Esophagus squamous epithelium (tissue), 5 donors: Measurements from ENCODE around the gene SEMA6A. TPM values are rescaled to one million over a fixed set of nuclear protein-coding genes. Genes with fewer than 3 reads are reported as not detected.

Source experiments
- DNase-seq: peaks from one replicate; lab custom pipeline; 2025; lab: John Stamatoyannopoulos, UW
- H3K27ac ChIP-seq, 4 donors: fragments of 200-600 bp; sonication (generic); one replicate each; pipeline ENCODE4 v1.5.1; 2016 to 2019; ENCODE audit warnings: mild to moderate bottlenecking in 1 of 4
- H3K27me3 ChIP-seq, 4 donors: fragments of 200-600 bp; sonication (generic); 1 replicate in 3 of 4; 2 replicates in 1 of 4; pipeline versions ENCODE4 v1.5.1 to v1.6.0; 2017 to 2021; ENCODE audit warnings: antibody characterized with exemption in 1 of 4
- H3K36me3 ChIP-seq, 3 donors: fragments of 200-600 bp; sonication (generic); one replicate each; pipeline ENCODE4 v1.5.1; 2016 to 2019
- H3K4me1 ChIP-seq, 3 donors: fragments of 200-600 bp; sonication (generic); one replicate each; pipeline ENCODE4 v1.5.1; 2017 to 2019
- H3K4me3 ChIP-seq, 4 donors: fragments of 200-600 bp; sonication (generic); 1 replicate in 3 of 4; 2 replicates in 1 of 4; pipeline ENCODE4 v1.5.1; 2016 to 2019; ENCODE audit warnings: mild to moderate bottlenecking in 2 of 4, moderate library complexity in 1 of 4
- H3K9me3 ChIP-seq, 3 donors: fragments of 200-600 bp; sonication (generic); one replicate each; pipeline ENCODE4 v1.5.1; 2016 to 2019
- CTCF ChIP-seq, 6 experiments: fragments of 450-650 bp in 4 of 6; fragments of 200-600 bp in 2 of 6; sonication (generic) in 2 of 6; IDR thresholded peaks; one replicate each; pipeline ENCODE4 v1.5.1; 2016 to 2019; ENCODE audit warnings: antibody characterized with exemption in 6 of 6, mild to moderate bottlenecking in 4 of 6, moderate library complexity in 4 of 6
- POLR2A ChIP-seq, 4 donors: fragments of 450-650 bp; IDR thresholded peaks; one replicate each; pipeline ENCODE4 v1.6.1; 2017; ENCODE audit warnings: antibody characterized with exemption in 4 of 4, mild to moderate bottlenecking in 4 of 4, moderate library complexity in 3 of 4
- WGBS, 2 donors: methylation state at CpG; one replicate each; pipeline ENCODE4 v1.1.5; 2018; 5-methylcytosine and 5-hydroxymethylcytosine counted together
- intact Hi-C: fragments of 100-400 bp; cut with DNase I; formaldehyde crosslinking; loops from one replicate; pipeline ENCODE4 v1.15.0; 2022
- total RNA-seq, 4 donors: library from RNA; depleted of rRNA; stranded (reverse); fragments of >200 nt; gene quantifications; one replicate each; pipeline ENCODE4 v1.1.0, GENCODE V29; 2016
- donor health status: DM: yes; HTN: yes; CAD: no.

SEMA6A gene
- total RNA-seq, 4 donors from 2014 or later, result 3.0 to 28.6 (median 4.3) TPM

GRCh38 chr5:116495786-116496357 lies 78.8 kb downstream of the SEMA6A start:
- H3K4me3 ChIP-seq, result no peak overlapping the region
- DNase-seq, result no peak
- WGBS, 2 donors, result 92 to 94% methylated on average over 7 to 9 of the region's 9 CpGs
- no peaks in the 10 kb centered on the region for H3K27me3 ChIP-seq
- no peak for TF ChIP-seq CTCF (IDR thresholded peaks at IDR 0.05)
- no peak for TF ChIP-seq POLR2A (IDR thresholded peaks at IDR 0.05)
- H3K4me1 ChIP-seq, result no peaks in the 10 kb centered on the region
- no peaks in the 10 kb centered on the region for H3K9me3 ChIP-seq
- intact Hi-C loops, result no loop called here
- H3K36me3 ChIP-seq, result peaks cover 0 to 47% (median 0%) of the 10 kb centered on the region in 3 donors
- H3K27ac ChIP-seq, result no peak overlapping the region

GRCh38 chr5:116494784-116495450 lies 79.7 kb downstream of the SEMA6A start:
- 71 to 73% methylated on average over 6 of the region's 6 CpGs for WGBS, 2 donors
- intact Hi-C loops, result no loop called here
- no peaks in the 10 kb centered on the region for H3K9me3 ChIP-seq
- peaks cover 0 to 56% (median 0%) of the 10 kb centered on the region in 3 donors for H3K36me3 ChIP-seq
- no peaks in the 10 kb centered on the region for H3K4me1 ChIP-seq
- TF ChIP-seq POLR2A (IDR thresholded peaks at IDR 0.05) (no peak), CTCF (IDR thresholded peaks at IDR 0.05) (no peak)
- H3K27ac ChIP-seq, result no peak overlapping the region
- H3K4me3 ChIP-seq, result no peak overlapping the region
- H3K27me3 ChIP-seq, result no peaks in the 10 kb centered on the region
- no peak for DNase-seq

- H3K36me3 ChIP-seq, result peaks cover 0 to 70% (median 0%) of the 10 kb centered on the region in 3 donors
- H3K4me1 ChIP-seq, result no peaks in the 10 kb centered on the region
- H3K27ac ChIP-seq, result no peak overlapping the region
- H3K9me3 ChIP-seq, result no peaks in the 10 kb centered on the region
- no peak for DNase-seq
- no peaks in the 10 kb centered on the region for H3K27me3 ChIP-seq
- no peak overlapping the region for H3K4me3 ChIP-seq
- 48 to 56% methylated on average over 2 to 3 of the region's 3 CpGs for WGBS, 2 donors
- intact Hi-C loops, result no loop called here
- TF ChIP-seq POLR2A (IDR thresholded peaks at IDR 0.05) (no peak), CTCF (IDR thresholded peaks at IDR 0.05) (no peak)
Measured at GRCh38 chr5:116492776-116493175, 81.8 kb downstream of the SEMA6A start.

- intact Hi-C loops, result no loop called here
- no peaks in the 10 kb centered on the region for H3K9me3 ChIP-seq
- 50 to 57% methylated on average over 3 of the region's 3 CpGs for WGBS, 2 donors
- H3K4me3 ChIP-seq, result no peak overlapping the region
- H3K36me3 ChIP-seq, result peaks cover 0 to 76% (median 0%) of the 10 kb centered on the region in 3 donors
- no peaks in the 10 kb centered on the region for H3K4me1 ChIP-seq
- TF ChIP-seq CTCF (IDR thresholded peaks at IDR 0.05), result no peak
- TF ChIP-seq POLR2A (IDR thresholded peaks at IDR 0.05), result no peak
- no peak for DNase-seq
- no peaks in the 10 kb centered on the region for H3K27me3 ChIP-seq
- H3K27ac ChIP-seq, result no peak overlapping the region
Measured at GRCh38 chr5:116492016-116492623, 82.5 kb downstream of the SEMA6A start.
